Measurements from ENCODE around the gene SLC29A3.

SLC29A3 gene

DNA sequence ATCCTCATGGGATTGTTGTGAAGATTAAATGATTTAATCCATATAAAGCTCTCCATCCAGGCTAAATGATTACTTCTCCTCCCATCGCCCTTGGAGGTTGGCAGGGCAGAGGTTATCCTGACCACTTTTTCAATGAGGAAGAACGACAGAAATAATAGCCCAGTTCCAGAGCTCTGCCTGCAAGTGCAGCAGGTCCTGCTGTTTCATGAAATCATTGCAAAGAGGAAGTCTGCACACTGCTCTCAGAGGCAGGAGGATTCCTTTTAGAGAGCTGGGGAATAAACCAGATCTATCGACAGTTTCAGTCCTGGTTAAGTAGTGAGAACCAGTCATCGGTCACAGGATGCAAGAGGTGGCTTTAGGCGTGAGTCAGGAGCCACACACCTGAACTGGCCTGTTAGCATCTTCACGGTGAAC, 52.7 kb downstream of the SLC29A3 start:
- no peak overlapping the region for H3K27ac ChIP-seq (ENCODE audit: low read depth, low read length)
- no peaks in the 10 kb centered on the region for H3K9me3 ChIP-seq (ENCODE audit: insufficient read depth, low read depth, low read length)
- no peaks in the 10 kb centered on the region for H3K36me3 ChIP-seq (ENCODE audit: insufficient read depth, low read length)
- H3K27me3 ChIP-seq (ENCODE audit: insufficient read depth, low read length) = peaks cover 12% of the 10 kb centered on the region; the same call in 1 of the 2 replicates
- no peak overlapping the region for H3K4me3 ChIP-seq (ENCODE audit: low read length)
- no peak overlapping the region for H3K9ac ChIP-seq (ENCODE audit: low read depth, low read length)
- no peaks in the 10 kb centered on the region for H3K4me1 ChIP-seq (ENCODE audit: insufficient read depth, low read length)
- WGBS = 88% methylated on average over 6 of the region's 6 CpGs

- Histone ChIP-seq H3K9ac (ENCODE audit: low read depth, low read length) (no peak overlapping the region), H3K4me1 (ENCODE audit: insufficient read depth, low read length) (peaks cover 3% of the 10 kb centered on the region; the same call in 1 of the 2 replicates), H3K36me3 (ENCODE audit: insufficient read depth, low read length) (no peaks in the 10 kb centered on the region), H3K27ac (ENCODE audit: low read depth, low read length) (no peak overlapping the region), H3K27me3 (ENCODE audit: insufficient read depth, low read length) (peaks cover 12% of the 10 kb centered on the region; the same call in 1 of the 2 replicates), H3K9me3 (ENCODE audit: insufficient read depth, low read depth, low read length) (no peaks in the 10 kb centered on the region), H3K4me3 (ENCODE audit: low read length) (no peak overlapping the region)
- 78% methylated on average over 10 of the region's 10 CpGs for WGBS
Observed at GRCh38 chr10:71372882-71373495, 53.9 kb downstream of the SLC29A3 start.

DNA sequence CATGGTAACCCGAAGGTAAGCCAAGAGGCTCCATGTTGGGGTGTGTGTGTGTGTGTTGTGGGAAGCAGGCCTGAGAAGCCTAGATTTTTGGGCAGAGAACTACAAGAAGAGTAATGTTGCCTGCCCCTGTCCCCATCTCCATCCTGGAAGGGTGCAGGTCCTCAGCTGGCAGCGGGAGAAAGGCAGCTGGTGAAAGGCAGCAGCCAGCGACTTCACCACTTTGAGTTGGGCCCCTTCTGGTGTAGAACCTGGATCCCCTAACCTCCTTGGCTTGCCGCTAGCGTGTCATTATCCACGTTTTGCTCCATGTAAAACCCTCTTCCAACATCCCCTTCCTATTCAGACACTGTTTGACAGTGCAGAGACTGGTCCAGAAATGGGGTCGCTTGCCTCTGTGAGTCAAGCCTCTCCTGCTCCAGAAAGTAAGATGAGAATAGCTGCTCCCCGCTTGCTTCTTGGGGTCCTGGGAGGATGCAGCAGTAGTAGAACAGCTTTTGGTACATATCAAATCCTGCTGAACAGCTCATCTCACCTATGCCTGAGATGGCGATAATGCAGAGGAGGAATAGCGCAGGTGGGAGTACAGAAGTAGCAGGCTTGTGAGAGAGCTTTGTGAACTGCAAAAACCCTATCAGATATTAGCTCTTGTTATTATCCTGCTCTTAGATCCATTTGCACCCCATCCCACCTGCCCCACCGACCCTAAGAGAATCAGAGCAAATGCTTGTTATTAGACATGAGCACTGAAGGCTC, 55.6 kb downstream of the SLC29A3 start:
- H3K4me1 ChIP-seq (ENCODE audit: insufficient read depth, low read length) = peaks cover 3% of the 10 kb centered on the region; the same call in 1 of the 2 replicates
- peaks cover 12% of the 10 kb centered on the region; the same call in 1 of the 2 replicates for H3K27me3 ChIP-seq (ENCODE audit: insufficient read depth, low read length)
- H3K4me3 ChIP-seq (ENCODE audit: low read length) = no peak overlapping the region
- H3K36me3 ChIP-seq (ENCODE audit: insufficient read depth, low read length) = no peaks in the 10 kb centered on the region
- H3K27ac ChIP-seq (ENCODE audit: low read depth, low read length) = no peak overlapping the region
- H3K9me3 ChIP-seq (ENCODE audit: insufficient read depth, low read depth, low read length) = no peaks in the 10 kb centered on the region
- 89% methylated on average over 11 of the region's 11 CpGs for WGBS
- H3K9ac ChIP-seq (ENCODE audit: low read depth, low read length) = no peak overlapping the region

- Histone ChIP-seq H3K36me3 (ENCODE audit: insufficient read depth, low read length) (no peaks in the 10 kb centered on the region), H3K4me1 (ENCODE audit: insufficient read depth, low read length) (peaks cover 3% of the 10 kb centered on the region; the same call in 1 of the 2 replicates), H3K27me3 (ENCODE audit: insufficient read depth, low read length) (peaks cover 12% of the 10 kb centered on the region; the same call in 1 of the 2 replicates), H3K27ac (ENCODE audit: low read depth, low read length) (no peak overlapping the region), H3K9me3 (ENCODE audit: insufficient read depth, low read depth, low read length) (no peaks in the 10 kb centered on the region), H3K9ac (ENCODE audit: low read depth, low read length) (no peak overlapping the region), H3K4me3 (ENCODE audit: low read length) (no peak overlapping the region)
- WGBS = 74% methylated on average over 3 of the region's 3 CpGs
Observed at GRCh38 chr10:71375952-71376351, 56.9 kb downstream of the SLC29A3 start.

DNA sequence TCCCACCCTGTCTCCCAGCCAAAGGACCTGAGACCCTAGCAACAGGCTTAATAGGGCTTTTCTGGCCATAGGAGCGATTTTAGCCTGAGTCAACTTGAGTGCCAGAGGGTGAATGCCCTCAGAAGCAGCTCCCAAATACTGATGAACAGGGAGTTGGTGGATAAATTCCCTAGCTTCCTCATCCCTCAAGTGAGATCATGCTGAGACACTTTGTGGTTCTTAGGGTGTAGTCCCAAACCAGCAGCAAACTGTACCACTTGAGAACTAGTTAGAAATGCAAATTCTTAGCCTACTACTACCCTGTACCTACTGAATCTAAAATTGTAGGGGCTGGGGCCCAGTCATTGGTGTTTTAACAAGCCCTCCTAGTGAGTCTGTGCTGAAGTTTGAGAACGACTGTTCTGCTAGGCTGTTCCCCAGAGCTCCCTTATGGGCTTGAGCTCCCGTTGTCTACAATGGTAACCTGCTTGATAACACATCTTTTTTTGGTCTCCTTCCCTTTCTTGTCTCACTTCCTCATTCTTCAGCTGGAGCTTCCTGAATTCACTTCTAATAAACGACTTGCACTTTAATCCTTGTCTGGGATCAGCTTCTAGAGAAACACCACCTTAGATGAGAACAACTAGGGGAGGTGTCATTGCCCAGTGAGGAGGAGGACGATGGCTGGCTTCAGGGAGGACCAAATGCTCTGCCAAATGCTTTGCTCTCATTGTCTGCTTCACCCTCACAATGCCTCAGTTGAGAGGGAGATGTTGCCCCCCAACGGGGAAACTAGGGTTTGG, 59.5 kb downstream of the SLC29A3 start:
- no peaks in the 10 kb centered on the region for H3K9me3 ChIP-seq (ENCODE audit: insufficient read depth, low read depth, low read length)
- 81% methylated on average over 6 of the region's 6 CpGs for WGBS
- peaks cover 10% of the 10 kb centered on the region; the same call in 1 of the 2 replicates for H3K27me3 ChIP-seq (ENCODE audit: insufficient read depth, low read length)
- H3K36me3 ChIP-seq (ENCODE audit: insufficient read depth, low read length) = no peaks in the 10 kb centered on the region
- H3K9ac ChIP-seq (ENCODE audit: low read depth, low read length) = no peak overlapping the region
- no peak overlapping the region for H3K27ac ChIP-seq (ENCODE audit: low read depth, low read length)
- no peak overlapping the region for H3K4me3 ChIP-seq (ENCODE audit: low read length)
- peaks cover 3% of the 10 kb centered on the region; the same call in 1 of the 2 replicates for H3K4me1 ChIP-seq (ENCODE audit: insufficient read depth, low read length)

- Histone ChIP-seq H3K9ac (ENCODE audit: low read depth, low read length) (no peak overlapping the region), H3K9me3 (ENCODE audit: insufficient read depth, low read depth, low read length) (no peaks in the 10 kb centered on the region), H3K27ac (ENCODE audit: low read depth, low read length) (no peak overlapping the region), H3K36me3 (ENCODE audit: insufficient read depth, low read length) (no peaks in the 10 kb centered on the region), H3K4me1 (ENCODE audit: insufficient read depth, low read length) (peaks cover 3% of the 10 kb centered on the region; the same call in 1 of the 2 replicates), H3K27me3 (ENCODE audit: insufficient read depth, low read length) (peaks cover 8% of the 10 kb centered on the region; the same call in 1 of the 2 replicates), H3K4me3 (ENCODE audit: low read length) (no peak overlapping the region)
- WGBS = 68% methylated on average over 3 of the region's 3 CpGs
Observed at GRCh38 chr10:71379118-71379766, 60.2 kb downstream of the SLC29A3 start.

- H3K27ac ChIP-seq (ENCODE audit: low read depth, low read length) = no peak overlapping the region
- peaks cover 3% of the 10 kb centered on the region; the same call in 1 of the 2 replicates for H3K4me1 ChIP-seq (ENCODE audit: insufficient read depth, low read length)
- no peak overlapping the region for H3K4me3 ChIP-seq (ENCODE audit: low read length)
- no peaks in the 10 kb centered on the region for H3K9me3 ChIP-seq (ENCODE audit: insufficient read depth, low read depth, low read length)
- H3K27me3 ChIP-seq (ENCODE audit: insufficient read depth, low read length) = 0 out of 2 replicates have a peak, but pooled peaks cover under 1% of the 10 kb centered on the region
- no peaks in the 10 kb centered on the region for H3K36me3 ChIP-seq (ENCODE audit: insufficient read depth, low read length)
- no peak overlapping the region for H3K9ac ChIP-seq (ENCODE audit: low read depth, low read length)
- 71% methylated on average over 1 of the region's 1 CpG for WGBS
Observed at GRCh38 chr10:71380841-71381240, 61.8 kb downstream of the SLC29A3 start.

DNA sequence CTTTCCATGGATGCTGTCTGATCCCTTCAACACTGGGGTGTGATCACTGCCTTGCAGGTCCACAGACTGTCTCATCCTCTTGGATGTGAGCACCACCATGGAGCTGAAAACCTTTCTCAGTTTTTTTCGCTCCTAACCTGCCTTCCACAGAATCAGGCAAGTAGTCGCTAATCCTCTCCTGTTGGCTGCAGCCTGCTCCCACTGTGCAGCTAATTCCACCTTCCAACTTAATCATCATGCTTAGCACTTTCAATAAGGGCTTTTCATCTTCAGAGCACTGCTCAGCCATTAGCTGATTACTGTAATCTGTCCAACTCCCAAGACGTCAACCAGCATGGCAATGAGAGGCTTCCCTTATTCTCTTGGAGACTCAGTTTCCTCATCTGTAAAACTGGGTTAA, 62.6 kb downstream of the SLC29A3 start:
- no peak overlapping the region for H3K9ac ChIP-seq (ENCODE audit: low read depth, low read length)
- H3K9me3 ChIP-seq (ENCODE audit: insufficient read depth, low read depth, low read length) = no peaks in the 10 kb centered on the region
- H3K36me3 ChIP-seq (ENCODE audit: insufficient read depth, low read length) = no peaks in the 10 kb centered on the region
- H3K27me3 ChIP-seq (ENCODE audit: insufficient read depth, low read length) = no peaks in the 10 kb centered on the region
- no peak overlapping the region for H3K4me3 ChIP-seq (ENCODE audit: low read length)
- H3K27ac ChIP-seq (ENCODE audit: low read depth, low read length) = no peak overlapping the region
- WGBS = 94% methylated on average over 3 of the region's 3 CpGs
- H3K4me1 ChIP-seq (ENCODE audit: insufficient read depth, low read length) = peaks cover 3% of the 10 kb centered on the region; the same call in 1 of the 2 replicates

DNA sequence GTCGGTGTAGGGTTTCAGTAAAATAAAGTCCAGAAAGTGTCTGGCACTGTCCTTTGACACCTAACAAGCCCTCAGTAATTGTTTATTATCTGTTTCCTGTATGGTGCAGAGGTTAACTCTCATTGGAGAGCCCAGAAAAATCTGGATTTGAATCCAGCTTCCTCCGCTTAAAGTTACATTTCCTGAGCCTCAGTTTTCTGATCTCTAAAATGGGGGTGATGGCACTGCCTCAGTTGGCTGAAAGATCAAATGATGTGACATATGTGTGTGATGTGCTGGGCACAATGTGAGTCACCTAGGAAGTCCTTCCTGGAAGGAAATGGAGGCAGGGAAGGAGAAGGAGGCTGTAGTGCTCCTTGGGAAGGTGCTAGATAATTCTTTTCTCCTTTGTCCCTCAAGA, 63.0 kb downstream of the SLC29A3 start:
- 93% methylated on average over 2 of the region's 2 CpGs for WGBS
- H3K27me3 ChIP-seq (ENCODE audit: insufficient read depth, low read length) = no peaks in the 10 kb centered on the region

DNA sequence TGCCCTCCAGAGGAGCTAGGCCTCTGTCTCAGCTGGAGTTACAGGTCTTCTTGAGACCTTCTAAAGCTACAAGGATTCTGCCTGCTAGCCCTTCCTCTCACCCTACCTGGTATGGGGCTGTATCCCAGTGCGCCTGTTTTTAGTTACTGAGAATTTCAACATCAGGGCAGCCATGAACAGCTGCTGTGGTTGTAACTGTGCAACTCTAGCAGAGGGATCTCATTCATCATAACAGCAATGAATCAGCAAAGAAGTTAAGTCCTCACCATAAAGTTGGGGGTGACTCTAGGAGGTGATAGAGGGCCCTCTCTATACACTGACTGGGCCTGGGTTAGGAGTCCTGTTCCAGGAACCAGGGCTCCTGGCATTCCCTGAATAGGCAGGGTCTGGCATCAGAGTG, 63.7 kb downstream of the SLC29A3 start:
- H3K36me3 ChIP-seq (ENCODE audit: insufficient read depth, low read length) = no peaks in the 10 kb centered on the region

More for the DNA sequence above, 63.0 kb downstream of the SLC29A3 start:
- H3K4me1 ChIP-seq (ENCODE audit: insufficient read depth, low read length) = peaks cover 3% of the 10 kb centered on the region; the same call in 1 of the 2 replicates
- H3K4me3 ChIP-seq (ENCODE audit: low read length) = no peak overlapping the region
- H3K36me3 ChIP-seq (ENCODE audit: insufficient read depth, low read length) = no peaks in the 10 kb centered on the region
- H3K9ac ChIP-seq (ENCODE audit: low read depth, low read length) = no peak overlapping the region
- no peak overlapping the region for H3K27ac ChIP-seq (ENCODE audit: low read depth, low read length)
- no peaks in the 10 kb centered on the region for H3K9me3 ChIP-seq (ENCODE audit: insufficient read depth, low read depth, low read length)

More for the DNA sequence above, 63.7 kb downstream of the SLC29A3 start:
- Histone ChIP-seq H3K27ac (ENCODE audit: low read depth, low read length) (no peak overlapping the region), H3K9ac (ENCODE audit: low read depth, low read length) (no peak overlapping the region), H3K9me3 (ENCODE audit: insufficient read depth, low read depth, low read length) (no peaks in the 10 kb centered on the region), H3K27me3 (ENCODE audit: insufficient read depth, low read length) (no peaks in the 10 kb centered on the region), H3K4me1 (ENCODE audit: insufficient read depth, low read length) (0 out of 2 replicates have a peak, but pooled peaks cover under 1% of the 10 kb centered on the region), H3K4me3 (ENCODE audit: low read length) (no peak overlapping the region)
- 95% methylated on average over 1 of the region's 1 CpG for WGBS
